Type B pancreatic cell (in vitro differentiated cells): ENCODE results near the gene WIZ. TPM values are rescaled to one million over a fixed set of nuclear protein-coding genes. Genes with fewer than 3 reads are reported as not detected.

Experiments used
- DNase-seq: peaks from one replicate; pipeline ENCODE4 v3.0.0; 2021; ENCODE audit warnings: mixed read lengths; ENCODE audit not compliant: unreplicated experiment; ENCODE audit errors: extremely low spot score
- H3K27ac Mint-ChIP-seq: 2 replicates; pipeline ENCODE4 v1.8.0; 2021; ENCODE audit warnings: mild to moderate bottlenecking, mixed read lengths
- H3K27me3 Mint-ChIP-seq: 2 replicates; pipeline ENCODE4 v1.8.0; 2021; ENCODE audit warnings: mixed read lengths
- H3K36me3 Mint-ChIP-seq: 2 replicates; pipeline ENCODE4 v1.8.0; 2021; ENCODE audit warnings: mixed read lengths
- H3K4me1 Mint-ChIP-seq: one replicate; pipeline ENCODE4 v1.8.0; 2021; ENCODE audit warnings: mixed read lengths; ENCODE audit not compliant: unreplicated experiment
- H3K4me3 Mint-ChIP-seq: 2 replicates; pipeline ENCODE4 v1.8.0; 2021; ENCODE audit warnings: mild to moderate bottlenecking, mixed read lengths
- H3K9me3 Mint-ChIP-seq: 2 replicates; pipeline ENCODE4 v1.8.0; 2021; ENCODE audit warnings: mixed read lengths
- CTCF ChIP-seq: fragments of 200-600 bp; sonication (generic); conservative IDR thresholded peaks from 2 replicates; pipeline ENCODE4 v1.5.0; 2021; ENCODE audit warnings: antibody characterized with exemption, mild to moderate bottlenecking
- total RNA-seq: library from RNA; stranded (reverse); gene quantifications from 2 replicates; pipeline ENCODE4 v1.2.1, GENCODE V29; 2021; ENCODE audit warnings: low replicate concordance

The WIZ gene
- total RNA-seq, 1 donor from 2014 or later: 45.8 TPM

- no peak for DNase-seq
- Mint-ChIP-seq H3K27ac (no peak overlapping the region), H3K36me3 (peaks cover 17% of the 10 kb centered on the region), H3K9me3 (no peaks in the 10 kb centered on the region), H3K4me1 (peaks cover 3% of the 10 kb centered on the region), H3K4me3 (no peak overlapping the region), H3K27me3 (no peaks in the 10 kb centered on the region)
- no peak for TF ChIP-seq CTCF
These were observed 24.3 kb downstream of the WIZ start for GRCh38 chr19:15425321-15425950.

GRCh38 chr19:15424692-15425272, 25.0 kb downstream of the WIZ start:
- Mint-ChIP-seq H3K27ac (no peak overlapping the region), H3K9me3 (no peaks in the 10 kb centered on the region), H3K4me3 (no peak overlapping the region), H3K36me3 (peaks cover 17% of the 10 kb centered on the region), H3K4me1 (no peaks in the 10 kb centered on the region), H3K27me3 (no peaks in the 10 kb centered on the region)
- no peak for TF ChIP-seq CTCF
- DNase-seq: no peak

- no peak overlapping the region for H3K4me3 Mint-ChIP-seq
- no peak for DNase-seq
- no peak overlapping the region for H3K27ac Mint-ChIP-seq
- no peaks in the 10 kb centered on the region for H3K27me3 Mint-ChIP-seq
- no peaks in the 10 kb centered on the region for H3K9me3 Mint-ChIP-seq
- no peak for TF ChIP-seq CTCF
- no peaks in the 10 kb centered on the region for H3K4me1 Mint-ChIP-seq
- H3K36me3 Mint-ChIP-seq: peaks cover 17% of the 10 kb centered on the region
These were observed 25.6 kb downstream of the WIZ start for GRCh38 chr19:15424121-15424520.

GRCh38 chr19:15423130-15423529, 26.6 kb downstream of the WIZ start:
- no peak for DNase-seq
- Mint-ChIP-seq H3K4me3 (no peak overlapping the region), H3K27ac (no peak overlapping the region), H3K36me3 (peaks cover 21% of the 10 kb centered on the region), H3K9me3 (no peaks in the 10 kb centered on the region), H3K4me1 (peaks cover under 1% of the 10 kb centered on the region), H3K27me3 (no peaks in the 10 kb centered on the region)
- TF ChIP-seq CTCF: no peak

DNA sequence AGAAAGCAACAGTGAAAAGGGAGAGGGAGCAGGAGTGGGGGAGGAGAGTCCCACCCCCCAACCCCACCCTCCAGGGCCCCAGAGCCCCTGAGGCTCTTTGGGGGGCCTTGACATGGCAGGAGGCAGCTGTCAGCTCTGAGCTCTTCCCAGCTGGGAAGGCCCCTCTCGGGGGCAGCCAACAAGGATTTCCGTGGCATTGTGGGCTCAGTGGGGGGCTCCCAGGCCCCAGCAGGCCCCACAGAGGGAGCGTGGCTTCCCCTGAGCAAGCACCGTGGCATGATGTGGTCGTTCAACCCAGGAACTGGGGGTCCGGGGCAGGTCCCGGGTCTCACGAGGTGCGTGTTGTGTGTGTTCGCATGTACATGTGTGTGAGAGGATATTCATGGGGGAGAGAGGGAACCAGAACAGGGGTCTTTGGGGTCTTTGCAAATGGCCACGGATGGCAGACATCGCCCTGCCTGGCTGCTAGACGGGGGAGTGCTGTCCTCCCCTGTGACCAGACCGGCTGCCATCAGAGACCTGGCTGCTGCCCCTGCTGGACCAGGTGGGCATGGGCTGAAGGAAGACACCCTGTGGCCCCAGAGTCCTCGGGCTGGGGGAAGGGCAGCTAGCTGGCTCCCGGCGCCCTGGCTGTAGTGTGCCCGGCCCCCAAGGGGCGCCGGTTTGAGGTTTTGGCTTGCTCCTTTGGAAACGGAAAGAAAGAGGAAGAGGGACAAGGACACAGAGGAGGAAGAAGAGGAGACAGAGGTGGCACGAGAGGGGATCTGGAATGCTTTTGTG, 27.3 kb downstream of the WIZ start:
- Mint-ChIP-seq H3K27ac (no peak overlapping the region), H3K36me3 (peaks cover 23% of the 10 kb centered on the region), H3K4me1 (peaks cover 4% of the 10 kb centered on the region), H3K4me3 (no peak overlapping the region), H3K27me3 (no peaks in the 10 kb centered on the region), H3K9me3 (no peaks in the 10 kb centered on the region)
- TF ChIP-seq CTCF: no peak
- DNase-seq: no peak
